Mesenchymal stem cell (in vitro differentiated cells and primary cell): ENCODE results near the gene SAMD9.
"Not testable (repeated sequence)": the region's sequence is repeated elsewhere in the genome, so short reads cannot be mapped to it uniquely, and the experiment has no call there.

Source experiments
- DNase-seq: peaks from one replicate; pipeline ENCODE4 v3.0.0-alpha.2; 2013
- H2AFZ ChIP-seq: one replicate; pipeline ENCODE4 v1.6.1; 2013; ENCODE audit warnings: low read depth, mild to moderate bottlenecking, control low read depth, inconsistent platforms, low read length, moderate library complexity
- H2AK5ac ChIP-seq: 2 replicates; pipeline ENCODE4 v1.6.1; 2013; ENCODE audit warnings: low read length, moderate library complexity, mild to moderate bottlenecking, inconsistent platforms; ENCODE audit not compliant: severe bottlenecking
- H2BK120ac ChIP-seq: one replicate; pipeline ENCODE4 v1.6.1; 2013; ENCODE audit warnings: low read depth, mild to moderate bottlenecking, inconsistent platforms, low read length, moderate library complexity
- H2BK12ac ChIP-seq, 2 experiments: one replicate each; pipeline ENCODE4 v1.6.1; 2013; ENCODE audit warnings: inconsistent platforms in 2 of 2, low read length in 2 of 2, mild to moderate bottlenecking in 2 of 2, moderate library complexity in 2 of 2, control low read depth in 1 of 2
- H2BK15ac ChIP-seq: one replicate; pipeline ENCODE4 v1.6.1; 2013; ENCODE audit warnings: mild to moderate bottlenecking, low read depth, inconsistent platforms; ENCODE audit not compliant: poor library complexity, severe bottlenecking
- H2BK5ac ChIP-seq: 2 replicates; pipeline ENCODE4 v1.6.1; 2013; ENCODE audit warnings: low read depth, mild to moderate bottlenecking, low read length, control low read depth, inconsistent platforms; ENCODE audit not compliant: poor library complexity, severe bottlenecking
- H3K14ac ChIP-seq, 2 experiments: one replicate each; pipeline ENCODE4 v1.6.1; 2013; ENCODE audit warnings: inconsistent platforms in 2 of 2, low read length in 2 of 2, control low read depth in 1 of 2, mild to moderate bottlenecking in 1 of 2, moderate library complexity in 1 of 2
- H3K18ac ChIP-seq, 2 experiments: one replicate each; pipeline ENCODE4 v1.6.1; 2013; ENCODE audit warnings: inconsistent platforms in 2 of 2, low read length in 2 of 2, control low read depth in 1 of 2, low read depth in 1 of 2, mild to moderate bottlenecking in 1 of 2
- H3K23ac ChIP-seq, 2 experiments: one replicate each; pipeline ENCODE4 v1.6.1; 2013; ENCODE audit warnings: inconsistent platforms in 2 of 2, low read length in 2 of 2, mild to moderate bottlenecking in 2 of 2, moderate library complexity in 2 of 2, control low read depth in 1 of 2
- H3K27ac ChIP-seq: 2 replicates; pipeline ENCODE4 v1.5.1; 2013; ENCODE audit warnings: mild to moderate bottlenecking, moderate library complexity, low read length, control low read depth, inconsistent platforms; ENCODE audit not compliant: poor library complexity, severe bottlenecking
- H3K27me3 ChIP-seq, 2 experiments: 2 replicates each; pipeline versions ENCODE4 v1.6.1 to v1.7.0; 2013; ENCODE audit warnings: low read length in 2 of 2, mild to moderate bottlenecking in 2 of 2, moderate library complexity in 2 of 2, control low read depth in 1 of 2, inconsistent platforms in 1 of 2; ENCODE audit not compliant: control insufficient read depth in 1 of 2, insufficient read depth in 1 of 2
- H3K36me3 ChIP-seq, 2 experiments: 2 replicates each; pipeline versions ENCODE4 v1.6.1 to v1.7.0; 2013; ENCODE audit warnings: low read length in 2 of 2, control low read depth in 1 of 2, inconsistent platforms in 1 of 2, low read depth in 1 of 2, mild to moderate bottlenecking in 1 of 2; ENCODE audit not compliant: insufficient read depth in 2 of 2, control insufficient read depth in 1 of 2
- H3K4ac ChIP-seq, 2 experiments: one replicate each; pipeline ENCODE4 v1.6.1; 2013; ENCODE audit warnings: inconsistent platforms in 2 of 2, low read length in 2 of 2, mild to moderate bottlenecking in 2 of 2, moderate library complexity in 2 of 2, control low read depth in 1 of 2, low read depth in 1 of 2
- H3K4me1 ChIP-seq: 2 replicates; pipeline ENCODE4 v1.6.1; 2013; ENCODE audit warnings: low read depth, low read length, control low read depth; ENCODE audit not compliant: control insufficient read depth, insufficient read depth
- H3K4me2 ChIP-seq: 2 replicates; pipeline ENCODE4 v1.6.1; 2013; ENCODE audit warnings: low read length, mild to moderate bottlenecking, inconsistent platforms; ENCODE audit not compliant: poor library complexity, severe bottlenecking
- H3K4me3 ChIP-seq, 2 experiments: 2 replicates each; pipeline versions ENCODE4 v1.5.1 to v1.7.0; 2013; ENCODE audit warnings: low read length in 2 of 2, mild to moderate bottlenecking in 2 of 2, control low read depth in 1 of 2, low read depth in 1 of 2; ENCODE audit not compliant: insufficient read depth in 1 of 2
- H3K79me1 ChIP-seq: replicated peaks from 2 replicates; pipeline ENCODE4 v1.6.1; 2013; ENCODE audit warnings: mild to moderate bottlenecking, control low read depth, low read length, inconsistent platforms; ENCODE audit not compliant: poor library complexity, severe bottlenecking
- H3K9ac ChIP-seq: 2 replicates; pipeline ENCODE4 v1.7.0; 2013; ENCODE audit warnings: mild to moderate bottlenecking, low read length, moderate library complexity
- H3K9me3 ChIP-seq: 2 replicates; pipeline ENCODE4 v1.7.0; 2013; ENCODE audit warnings: mild to moderate bottlenecking, low read length; ENCODE audit not compliant: control insufficient read depth
- H4K8ac ChIP-seq: one replicate; pipeline ENCODE4 v1.6.1; 2013; ENCODE audit warnings: inconsistent platforms, mild to moderate bottlenecking, low read length, moderate library complexity
- H4K91ac ChIP-seq: one replicate; pipeline ENCODE4 v1.6.1; 2013; ENCODE audit warnings: mild to moderate bottlenecking, low read length, inconsistent platforms
- WGBS: methylation state at CpG from one replicate; pipeline ENCODE4 v1.1.7; 2013; ENCODE audit warnings: mixed read lengths; 5-methylcytosine and 5-hydroxymethylcytosine counted together

Gene SAMD9

DNA sequence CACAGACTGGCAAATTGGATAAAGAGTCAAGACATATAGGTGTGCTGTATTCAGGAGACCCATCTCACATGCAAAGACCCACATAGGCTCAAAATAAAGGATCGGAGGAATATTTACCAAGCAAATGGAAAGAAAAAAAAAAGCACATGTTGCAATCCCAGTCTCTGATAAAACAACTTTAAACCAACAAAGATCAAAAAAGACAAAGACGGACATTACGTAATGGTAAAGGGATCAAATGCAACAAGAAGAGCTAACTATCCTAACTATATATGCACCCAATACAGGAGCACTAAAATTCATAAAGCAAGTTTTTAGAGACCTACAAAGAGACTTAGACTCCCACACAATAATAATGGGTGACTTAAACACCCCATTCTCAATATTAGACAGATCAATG lies 5.8 kb upstream of the SAMD9 start:
- over 99% methylated on average over 3 of the region's 3 CpGs for WGBS
- H3K4me3 ChIP-seq: not testable (repeated sequence)

GRCh38 chr7:93120592-93121549 lies 3.1 kb upstream of the SAMD9 start:
- H3K4me2 ChIP-seq: no peak overlapping the region
- no peak overlapping the region for H3K4ac ChIP-seq
- H3K18ac ChIP-seq: no peak overlapping the region
- no peak overlapping the region for H2BK15ac ChIP-seq
- no peak overlapping the region for H3K9ac ChIP-seq
- no peak overlapping the region for H3K4me3 ChIP-seq
- no peak overlapping the region for H2BK120ac ChIP-seq
- no peak overlapping the region for H2BK5ac ChIP-seq
- H3K14ac ChIP-seq: no peak overlapping the region
- H2AK5ac ChIP-seq: no peak overlapping the region
- DNase-seq: no peak
- H3K23ac ChIP-seq: no peak overlapping the region
- no peak overlapping the region for H3K27ac ChIP-seq
- peaks cover 7% of the 10 kb centered on the region for H3K4me1 ChIP-seq
- H3K9me3 ChIP-seq: peaks cover 3% of the 10 kb centered on the region
- H4K91ac ChIP-seq: no peak overlapping the region
- no peaks in the 10 kb centered on the region for H3K36me3 ChIP-seq
- peak overlapping the region; percentile 42 for H2AFZ ChIP-seq
- H3K79me1 ChIP-seq: no peaks in the 10 kb centered on the region
- no peak overlapping the region for H4K8ac ChIP-seq
- no peaks in the 10 kb centered on the region for H3K27me3 ChIP-seq
- WGBS: 87% methylated on average over 11 of the region's 12 CpGs
- H2BK12ac ChIP-seq: no peak overlapping the region

More for the DNA sequence above, 5.8 kb upstream of the SAMD9 start:
- not testable (repeated sequence) for H2AFZ ChIP-seq, H3K9ac ChIP-seq, H3K9me3 ChIP-seq, H3K4me1 ChIP-seq, DNase-seq, H4K91ac ChIP-seq, H2BK5ac ChIP-seq, H3K14ac ChIP-seq, H4K8ac ChIP-seq, H3K27ac ChIP-seq, H3K23ac ChIP-seq, H3K27me3 ChIP-seq, H3K79me1 ChIP-seq, H2BK120ac ChIP-seq, H2BK12ac ChIP-seq, H3K18ac ChIP-seq, H2AK5ac ChIP-seq, H2BK15ac ChIP-seq, H3K4ac ChIP-seq, H3K4me2 ChIP-seq, H3K36me3 ChIP-seq

- Histone ChIP-seq H2BK120ac (no peak overlapping the region), H3K4me2 (no peak overlapping the region), H3K14ac (no peak overlapping the region), H3K4me3 (no peak overlapping the region), H2BK12ac (no peak overlapping the region), H3K4me1 (peaks cover 8% of the 10 kb centered on the region), H2BK15ac (no peak overlapping the region), H3K4ac (no peak overlapping the region), H2AK5ac (no peak overlapping the region), H2AFZ (no peak overlapping the region), H3K9me3 (peaks cover 3% of the 10 kb centered on the region), H2BK5ac (no peak overlapping the region), H3K18ac (no peak overlapping the region), H4K91ac (no peak overlapping the region), H3K36me3 (peaks cover 0 to 4% of the 10 kb centered on the region in 2 experiments), H3K27ac (peak overlapping the region; percentile 37), H3K27me3 (no peaks in the 10 kb centered on the region), H3K23ac (no peak overlapping the region), H3K79me1 (no peaks in the 10 kb centered on the region), H4K8ac (no peak overlapping the region), H3K9ac (no peak overlapping the region)
- DNase-seq: no peak
- 92% methylated on average over 4 of the region's 4 CpGs for WGBS
These were observed 1.6 kb upstream of the SAMD9 start for GRCh38 chr7:93119191-93119905.

DNA sequence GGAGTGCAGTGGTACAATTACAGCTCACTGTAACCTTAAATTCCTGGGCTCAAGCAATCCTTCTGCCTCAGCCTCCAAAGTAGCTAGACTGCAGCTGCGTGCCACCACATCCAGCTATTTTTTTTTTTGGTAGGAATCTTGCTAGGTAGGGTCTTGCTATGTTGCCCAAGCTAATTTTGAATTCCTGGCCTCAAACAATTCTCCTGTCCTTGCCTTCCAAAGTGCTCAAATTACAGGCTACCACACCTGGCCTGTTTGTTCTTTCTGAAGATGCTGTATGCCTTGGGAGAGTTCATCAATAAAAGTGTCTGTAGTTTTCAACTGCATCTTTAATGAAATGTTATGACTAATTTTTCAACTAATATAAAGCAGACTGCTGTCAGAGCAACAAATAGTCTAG lies 452 bp downstream of the SAMD9 start:
- no peak overlapping the region for H2AK5ac ChIP-seq
- H4K8ac ChIP-seq: peak overlapping the region; percentile 28
- peaks cover 8% of the 10 kb centered on the region for H3K4me1 ChIP-seq
- no peak for DNase-seq
- H3K4me2 ChIP-seq: peak overlapping the region; percentile 54
- peak overlapping the region in 1 of 2 experiments; percentile 88 for H3K4me3 ChIP-seq
- peak overlapping the region; percentile 89 for H3K9ac ChIP-seq
- no peak overlapping the region for H4K91ac ChIP-seq
- H3K9me3 ChIP-seq: peaks cover 3% of the 10 kb centered on the region
- no peak overlapping the region for H2BK5ac ChIP-seq
- no peak overlapping the region for H2BK120ac ChIP-seq
- no peak overlapping the region for H3K27ac ChIP-seq
- no peaks in the 10 kb centered on the region for H3K27me3 ChIP-seq
- peaks cover 0 to 5% of the 10 kb centered on the region in 2 experiments for H3K36me3 ChIP-seq
- H3K14ac ChIP-seq: no peak overlapping the region
- no peaks in the 10 kb centered on the region for H3K79me1 ChIP-seq
- WGBS: no CpG with 5 or more reads among the region's 1 CpG
- no peak overlapping the region for H3K4ac ChIP-seq
- H2BK15ac ChIP-seq: no peak overlapping the region
- H2BK12ac ChIP-seq: no peak overlapping the region
- no peak overlapping the region for H3K23ac ChIP-seq
- no peak overlapping the region for H2AFZ ChIP-seq
- H3K18ac ChIP-seq: no peak overlapping the region
